Activated CD8-positive, alpha-beta T cell treated with anti-CD3 and anti-CD28 coated beads for 36 hours (primary cell): Measurements from ENCODE around the gene YTHDF1. TPM values are rescaled to one million over a fixed set of nuclear protein-coding genes. Genes with fewer than 3 reads are reported as not detected.
"Not testable (repeated sequence)": the region's sequence is repeated elsewhere in the genome, so short reads cannot be mapped to it uniquely, and the experiment has no call there.

Source experiments
- ATAC-seq: fragments of 200-7000 bp; cut with Tn5 transposase; one replicate; pipeline ENCODE4 v1.10.0; 2021; ENCODE audit warnings: mild to moderate bottlenecking, moderate library complexity
- CTCF ChIA-PET: fragments of 350-600 bp; sonication (Branson Sonifier 250); formaldehyde crosslinking; loops from one replicate; lab custom pipeline; 2021; ENCODE audit warnings: antibody characterized with exemption; lab: Charles Lee
- POLR2A ChIA-PET: fragments of 350-600 bp; sonication (Branson Sonifier 250); formaldehyde crosslinking; loops from one replicate; lab custom pipeline; 2021; ENCODE audit warnings: antibody characterized with exemption; lab: Charles Lee
- DNase-seq: peaks from one replicate; pipeline ENCODE4 v3.0.0-alpha.2; 2020
- H3K27ac Mint-ChIP-seq: one replicate; pipeline ENCODE4 v1.8.0; 2021; ENCODE audit warnings: mild to moderate bottlenecking, mixed read lengths
- H3K27me3 Mint-ChIP-seq: one replicate; pipeline ENCODE4 v1.8.0; 2021; ENCODE audit warnings: mixed read lengths
- H3K36me3 Mint-ChIP-seq: one replicate; pipeline ENCODE4 v1.8.0; 2021; ENCODE audit warnings: low read depth, mixed read lengths
- H3K4me1 Mint-ChIP-seq: one replicate; pipeline ENCODE4 v1.8.0; 2021; ENCODE audit warnings: low read depth, mixed read lengths
- H3K4me3 Mint-ChIP-seq: one replicate; pipeline ENCODE4 v1.8.0; 2021; ENCODE audit warnings: mild to moderate bottlenecking, moderate library complexity, mixed read lengths
- H3K9me3 Mint-ChIP-seq: one replicate; pipeline ENCODE4 v1.8.0; 2021; ENCODE audit warnings: mixed read lengths
- CTCF ChIP-seq: fragments of 200-600 bp; IDR thresholded peaks from one replicate; pipeline ENCODE4 v1.8.0; 2022; ENCODE audit warnings: antibody characterized with exemption, mild to moderate bottlenecking
- intact Hi-C: fragments of 100-400 bp; cut with micrococcal nuclease; formaldehyde crosslinking; loops from one replicate; pipeline ENCODE4 v1.10.0; 2022
- total RNA-seq, 2 experiments: library from RNA; stranded (reverse); gene quantifications; one replicate each; pipeline ENCODE4 v1.2.3, GENCODE V29; 2021

YTHDF1 gene
- total RNA-seq, 2 experiments from 2014 or later = 31.0 TPM

GRCh38 chr20:63253438-63254231 lies 37.7 kb upstream of the YTHDF1 start:
- no peak overlapping the region for H3K4me3 Mint-ChIP-seq
- POLR2A ChIA-PET = no interaction called here
- DNase-seq (no peak), ATAC-seq (no peak)
- peaks cover 40% of the 10 kb centered on the region for H3K27me3 Mint-ChIP-seq
- intact Hi-C loops = no loop called here
- TF ChIP-seq CTCF = no peak
- H3K27ac Mint-ChIP-seq = no peak overlapping the region
- CTCF ChIA-PET = interaction anchor here (1.1 to 1.4 kb wide), 2 partner anchors 19 to 31 kb away, joined by 4 to 6 read pairs; partner anchors contain the start of gene BIRC7
- H3K9me3 Mint-ChIP-seq = no peaks in the 10 kb centered on the region
- H3K4me1 Mint-ChIP-seq = peaks cover 4% of the 10 kb centered on the region
- no peaks in the 10 kb centered on the region for H3K36me3 Mint-ChIP-seq

GRCh38 chr20:63253065-63253437 lies 37.1 kb upstream of the YTHDF1 start:
- H3K36me3 Mint-ChIP-seq = no peaks in the 10 kb centered on the region
- peaks cover 41% of the 10 kb centered on the region for H3K27me3 Mint-ChIP-seq
- ATAC-seq (no peak), DNase-seq (no peak)
- no peak overlapping the region for H3K27ac Mint-ChIP-seq
- POLR2A ChIA-PET = no interaction called here
- H3K4me1 Mint-ChIP-seq = peaks cover 4% of the 10 kb centered on the region
- H3K9me3 Mint-ChIP-seq = no peaks in the 10 kb centered on the region
- H3K4me3 Mint-ChIP-seq = no peak overlapping the region
- intact Hi-C loops = no loop called here
- CTCF ChIA-PET = interaction anchor here (1.0 to 2.5 kb wide), 4 partner anchors 18 to 32 kb away, joined by 3 to 11 read pairs (median 5); partner anchors contain the start of gene BIRC7
- TF ChIP-seq CTCF = no peak

- TF ChIP-seq CTCF = no peak
- H3K27me3 Mint-ChIP-seq = peaks cover 41% of the 10 kb centered on the region
- ATAC-seq (no peak), DNase-seq (no peak)
- ChIA-PET CTCF (interaction anchor here (1.0 to 2.5 kb wide), 2 partner anchors 29 to 31 kb away, joined by 3 to 11 read pairs; no protein-coding TSS in a partner anchor), POLR2A (interaction anchor here (1.0 kb wide), 1 partner anchor 16 kb away, joined by 3 read pairs; the partner anchor contains the start of gene BIRC7)
- H3K4me3 Mint-ChIP-seq = no peak overlapping the region
- no peaks in the 10 kb centered on the region for H3K36me3 Mint-ChIP-seq
- intact Hi-C loops = no loop called here
- peaks cover 4% of the 10 kb centered on the region for H3K4me1 Mint-ChIP-seq
- H3K9me3 Mint-ChIP-seq = no peaks in the 10 kb centered on the region
- H3K27ac Mint-ChIP-seq = no peak overlapping the region
Measured at GRCh38 chr20:63252284-63252711, 36.4 kb upstream of the YTHDF1 start.

- ChIA-PET CTCF (interaction anchor here (1.0 to 2.5 kb wide), 2 partner anchors 25 to 28 kb away, joined by 3 to 11 read pairs; no protein-coding TSS in a partner anchor), POLR2A (interaction anchor here (1.0 kb wide), 1 partner anchor 15 kb away, joined by 3 read pairs; the partner anchor contains the start of gene BIRC7)
- H3K9me3 Mint-ChIP-seq, H3K27ac Mint-ChIP-seq, H3K36me3 Mint-ChIP-seq, ATAC-seq, H3K4me1 Mint-ChIP-seq, intact Hi-C loops, H3K4me3 Mint-ChIP-seq: not testable (repeated sequence)
- H3K27me3 Mint-ChIP-seq = peaks cover 37% of the 10 kb centered on the region
- peak; percentile 49 for DNase-seq
- TF ChIP-seq CTCF = peak; percentile 29
Measured at GRCh38 chr20:63251350-63251749, 35.4 kb upstream of the YTHDF1 start.

GRCh38 chr20:63249891-63250290 lies 34.0 kb upstream of the YTHDF1 start:
- CTCF ChIA-PET = interaction anchor here (2.4 kb wide), 1 partner anchor 27 kb away, joined by 12 read pairs; no protein-coding TSS in a partner anchor
- H3K27me3 Mint-ChIP-seq = peaks cover 28% of the 10 kb centered on the region

More at GRCh38 chr20:63249891-63250290, 34.0 kb upstream of the YTHDF1 start:
- no peak overlapping the region for H3K27ac Mint-ChIP-seq
- no peak for TF ChIP-seq CTCF
- intact Hi-C loops = no loop called here
- POLR2A ChIA-PET = no interaction called here
- no peak for ATAC-seq
- H3K4me1 Mint-ChIP-seq = peaks cover 4% of the 10 kb centered on the region
- H3K9me3 Mint-ChIP-seq = no peaks in the 10 kb centered on the region
- no peak overlapping the region for H3K4me3 Mint-ChIP-seq
- no peak for DNase-seq
- H3K36me3 Mint-ChIP-seq = no peaks in the 10 kb centered on the region
